A673 (cell line): ENCODE data around the gene ADCYAP1R1. TPM values are rescaled to one million over a fixed set of nuclear protein-coding genes. Genes with fewer than 3 reads are reported as not detected.

Experiments used
- BruUV-seq: library from RNA; stranded (reverse); fragments of 400-500 nt; replicated peaks from 2 replicates; lab custom pipeline; 2021; lab: Mats Ljungman, UMichigan
- CTCF ChIA-PET: fragments of 300-600 bp; sonication (Branson Sonifier 250); formaldehyde crosslinking; loops from one replicate; lab custom pipeline; 2022; ENCODE audit warnings: antibody characterized with exemption; lab: Charles Lee
- POLR2A ChIA-PET: fragments of 300-600 bp; sonication (Branson Sonifier 250); formaldehyde crosslinking; loops from one replicate; lab custom pipeline; 2022; ENCODE audit warnings: antibody characterized with exemption; ENCODE audit not compliant: low non-redundant PET; lab: Charles Lee
- DNase-seq: peaks from one replicate; pipeline ENCODE4 v3.0.0-alpha.2; 2015; ENCODE audit warnings: low spot score
- H3K27ac ChIP-seq: fragments of 200-600 bp; sonication (generic); 2 replicates; pipeline ENCODE4 v1.5.1; 2016; ENCODE audit warnings: mixed run types, low read depth, mild to moderate bottlenecking, mixed read lengths, antibody characterized with exemption, low read length; ENCODE audit not compliant: poor library complexity, severe bottlenecking
- H3K27me3 ChIP-seq: fragments of 200-600 bp; sonication (generic); replicated peaks from 2 replicates; pipeline ENCODE4 v1.6.1; 2017; ENCODE audit warnings: mixed run types, low read depth, mild to moderate bottlenecking, mixed read lengths, antibody characterized with exemption, low read length; ENCODE audit not compliant: insufficient read depth, poor library complexity
- H3K36me3 ChIP-seq: fragments of 200-600 bp; sonication (generic); 2 replicates; pipeline ENCODE4 v1.6.1; 2016; ENCODE audit warnings: mixed run types, mild to moderate bottlenecking, mixed read lengths, antibody characterized with exemption, low read length; ENCODE audit not compliant: insufficient read depth, poor library complexity, severe bottlenecking
- H3K4me1 ChIP-seq: fragments of 200-600 bp; sonication (generic); 2 replicates; pipeline ENCODE4 v1.6.1; 2017; ENCODE audit warnings: mixed run types, mild to moderate bottlenecking, mixed read lengths, antibody characterized with exemption, low read length; ENCODE audit not compliant: insufficient read depth, poor library complexity, severe bottlenecking
- H3K4me3 ChIP-seq: fragments of 200-600 bp; sonication (generic); 2 replicates; pipeline ENCODE4 v1.5.1; 2016; ENCODE audit warnings: low read depth, mixed run types, mild to moderate bottlenecking, mixed read lengths, low read length; ENCODE audit not compliant: poor library complexity, severe bottlenecking
- H3K9me3 ChIP-seq: fragments of 200-600 bp; sonication (generic); 2 replicates; pipeline ENCODE4 v1.6.1; 2016; ENCODE audit warnings: mixed run types, low read depth, mild to moderate bottlenecking, mixed read lengths, antibody characterized with exemption, low read length; ENCODE audit not compliant: poor library complexity, severe bottlenecking
- EZH2 ChIP-seq: fragments of 200-600 bp; sonication (generic); IDR thresholded peaks from 2 replicates; pipeline ENCODE4 v1.6.1; 2017; ENCODE audit warnings: borderline replicate concordance, low read depth, mild to moderate bottlenecking, mixed read lengths, antibody characterized with exemption, low read length; ENCODE audit not compliant: poor library complexity, severe bottlenecking
- intact Hi-C: fragments of 100-400 bp; cut with micrococcal nuclease; formaldehyde crosslinking; loops from one replicate; pipeline ENCODE4 v1.10.0; 2022; ENCODE audit not compliant: unreplicated experiment
- total RNA-seq: library from RNA; stranded (reverse); gene quantifications from 2 replicates; pipeline ENCODE4 v1.2.3, GENCODE V29; 2021
- TF ChIP-seq, protein P1 (sequence below): fragments of 300-800, 200-600 bp; sonication (generic); conservative IDR thresholded peaks from 2 replicates; pipeline ENCODE4 v1.5.1; 2017; ENCODE audit warnings: low read depth, mild to moderate bottlenecking, antibody characterized with exemption, low read length, moderate library complexity, mixed read lengths

The ADCYAP1R1 gene
- total RNA-seq, 1 experiment from 2014 or later = not detected

DNA sequence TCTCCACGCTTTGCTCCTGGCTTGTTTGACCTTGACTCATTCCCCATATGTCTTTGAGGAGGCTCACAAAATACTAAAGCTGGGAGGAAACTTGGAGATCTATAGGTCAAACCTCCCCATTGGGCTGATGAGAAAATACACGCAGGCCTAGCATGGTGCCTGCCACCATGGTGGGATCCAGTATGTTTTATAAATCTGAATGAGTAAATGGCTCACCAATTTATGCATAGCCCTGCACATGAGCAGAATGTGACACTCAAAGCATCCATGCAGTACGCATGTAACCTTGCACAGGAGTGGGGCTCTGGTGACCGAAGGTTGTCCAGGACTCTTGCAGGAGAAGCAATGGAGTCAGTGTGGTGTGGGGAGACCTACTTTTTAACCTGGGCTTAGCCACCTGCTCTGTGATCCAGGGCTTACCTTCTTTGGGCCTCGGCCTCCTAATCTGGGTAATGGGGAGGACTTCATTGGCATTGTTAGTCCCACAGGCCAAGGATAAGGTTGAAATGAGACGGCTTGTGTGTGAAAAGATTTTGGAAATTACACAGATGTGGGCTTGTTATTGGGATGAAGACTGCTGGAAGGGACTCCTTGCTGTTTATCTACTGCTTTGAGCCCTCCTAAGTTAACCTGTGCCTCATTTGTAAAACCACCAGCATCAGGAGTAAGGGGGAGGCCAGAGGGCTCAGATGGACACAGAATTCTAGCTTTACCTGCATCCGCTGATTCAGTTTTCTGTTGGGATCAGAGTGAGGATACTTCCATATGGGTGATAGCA lies 58.4 kb downstream of the ADCYAP1R1 start:
- BruUV-seq = no TSS peak
- Histone ChIP-seq H3K9me3 (no peaks in the 10 kb centered on the region), H3K27ac (no peak overlapping the region), H3K4me3 (no peak overlapping the region), H3K4me1 (no peaks in the 10 kb centered on the region), H3K36me3 (no peaks in the 10 kb centered on the region), H3K27me3 (no peaks in the 10 kb centered on the region)
- ChIA-PET POLR2A (no interaction called here), CTCF (no interaction called here)
- TF ChIP-seq EZH2 = no peak
- intact Hi-C loops = no loop called here
- no peak for DNase-seq

DNA sequence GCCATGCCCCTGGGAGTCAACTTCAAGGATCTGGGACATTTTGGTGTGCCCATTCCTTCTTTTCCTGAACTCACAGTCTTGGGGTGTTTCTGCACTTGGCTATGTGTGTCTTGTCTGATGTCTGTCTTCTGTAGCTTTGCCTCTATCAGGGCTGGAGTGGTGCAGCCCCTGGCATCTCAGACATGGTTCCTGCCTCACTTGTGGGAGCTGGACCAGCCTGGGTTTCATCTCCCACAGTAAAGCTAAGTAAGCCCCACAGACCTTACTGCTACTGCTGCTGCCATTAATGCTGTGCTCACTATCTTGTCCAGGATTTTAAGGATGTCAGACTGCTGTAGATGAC lies 59.0 kb downstream of the ADCYAP1R1 start:
- intact Hi-C loops = no loop called here
- no peak for TF ChIP-seq EZH2
- TF ChIP-seq, protein P1, sequence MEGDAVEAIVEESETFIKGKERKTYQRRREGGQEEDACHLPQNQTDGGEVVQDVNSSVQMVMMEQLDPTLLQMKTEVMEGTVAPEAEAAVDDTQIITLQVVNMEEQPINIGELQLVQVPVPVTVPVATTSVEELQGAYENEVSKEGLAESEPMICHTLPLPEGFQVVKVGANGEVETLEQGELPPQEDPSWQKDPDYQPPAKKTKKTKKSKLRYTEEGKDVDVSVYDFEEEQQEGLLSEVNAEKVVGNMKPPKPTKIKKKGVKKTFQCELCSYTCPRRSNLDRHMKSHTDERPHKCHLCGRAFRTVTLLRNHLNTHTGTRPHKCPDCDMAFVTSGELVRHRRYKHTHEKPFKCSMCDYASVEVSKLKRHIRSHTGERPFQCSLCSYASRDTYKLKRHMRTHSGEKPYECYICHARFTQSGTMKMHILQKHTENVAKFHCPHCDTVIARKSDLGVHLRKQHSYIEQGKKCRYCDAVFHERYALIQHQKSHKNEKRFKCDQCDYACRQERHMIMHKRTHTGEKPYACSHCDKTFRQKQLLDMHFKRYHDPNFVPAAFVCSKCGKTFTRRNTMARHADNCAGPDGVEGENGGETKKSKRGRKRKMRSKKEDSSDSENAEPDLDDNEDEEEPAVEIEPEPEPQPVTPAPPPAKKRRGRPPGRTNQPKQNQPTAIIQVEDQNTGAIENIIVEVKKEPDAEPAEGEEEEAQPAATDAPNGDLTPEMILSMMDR = no peak
- Histone ChIP-seq H3K27ac (no peak overlapping the region), H3K9me3 (no peaks in the 10 kb centered on the region), H3K4me1 (no peaks in the 10 kb centered on the region), H3K36me3 (no peaks in the 10 kb centered on the region), H3K27me3 (no peaks in the 10 kb centered on the region), H3K4me3 (no peak overlapping the region)
- ChIA-PET CTCF (no interaction called here), POLR2A (no interaction called here)
- no peak for DNase-seq
- BruUV-seq = no TSS peak

DNA sequence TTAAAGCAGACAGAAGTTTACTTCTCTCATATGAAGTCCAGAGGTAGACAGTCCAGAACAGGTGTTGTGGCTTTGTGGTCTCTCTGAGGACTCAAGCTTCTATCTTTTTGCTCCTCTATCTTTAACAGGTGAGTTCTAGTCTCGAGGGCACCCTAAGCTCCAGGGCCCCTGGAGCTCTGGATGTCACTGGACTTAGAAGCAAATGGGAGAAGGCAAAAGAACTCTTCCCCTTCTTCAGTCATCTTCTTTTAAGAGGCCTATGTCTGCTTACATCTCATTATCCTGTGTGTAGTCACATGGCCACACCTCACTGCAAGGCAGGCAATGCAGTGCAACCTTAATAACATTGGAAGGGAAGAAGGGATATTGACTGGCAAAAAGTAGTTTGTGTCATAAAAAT lies 61.6 kb downstream of the ADCYAP1R1 start:
- H3K9me3 ChIP-seq = no peaks in the 10 kb centered on the region
- no peak overlapping the region for H3K4me3 ChIP-seq
- POLR2A ChIA-PET = no interaction called here
- BruUV-seq = no TSS peak
- H3K36me3 ChIP-seq = no peaks in the 10 kb centered on the region
- no peaks in the 10 kb centered on the region for H3K4me1 ChIP-seq
- CTCF ChIA-PET = no interaction called here
- peaks cover 9% of the 10 kb centered on the region for H3K27me3 ChIP-seq
- intact Hi-C loops = no loop called here
- TF ChIP-seq, protein P1 = no peak
- no peak for TF ChIP-seq EZH2
- no peak for DNase-seq
- no peak overlapping the region for H3K27ac ChIP-seq
